GM18508 (cell line): ENCODE data around the gene AP2S1.
"Not testable (repeated sequence)": the region's sequence is repeated elsewhere in the genome, so short reads cannot be mapped to it uniquely, and the experiment has no call there.

ENCODE experiments used
- ATAC-seq: cut with Tn5 transposase; IDR thresholded peaks from one replicate; pipeline ENCODE4 v1.9.1; 2021; ENCODE audit warnings: moderate number of reproducible peaks; ENCODE audit not compliant: insufficient read depth, unreplicated experiment

Gene AP2S1

DNA sequence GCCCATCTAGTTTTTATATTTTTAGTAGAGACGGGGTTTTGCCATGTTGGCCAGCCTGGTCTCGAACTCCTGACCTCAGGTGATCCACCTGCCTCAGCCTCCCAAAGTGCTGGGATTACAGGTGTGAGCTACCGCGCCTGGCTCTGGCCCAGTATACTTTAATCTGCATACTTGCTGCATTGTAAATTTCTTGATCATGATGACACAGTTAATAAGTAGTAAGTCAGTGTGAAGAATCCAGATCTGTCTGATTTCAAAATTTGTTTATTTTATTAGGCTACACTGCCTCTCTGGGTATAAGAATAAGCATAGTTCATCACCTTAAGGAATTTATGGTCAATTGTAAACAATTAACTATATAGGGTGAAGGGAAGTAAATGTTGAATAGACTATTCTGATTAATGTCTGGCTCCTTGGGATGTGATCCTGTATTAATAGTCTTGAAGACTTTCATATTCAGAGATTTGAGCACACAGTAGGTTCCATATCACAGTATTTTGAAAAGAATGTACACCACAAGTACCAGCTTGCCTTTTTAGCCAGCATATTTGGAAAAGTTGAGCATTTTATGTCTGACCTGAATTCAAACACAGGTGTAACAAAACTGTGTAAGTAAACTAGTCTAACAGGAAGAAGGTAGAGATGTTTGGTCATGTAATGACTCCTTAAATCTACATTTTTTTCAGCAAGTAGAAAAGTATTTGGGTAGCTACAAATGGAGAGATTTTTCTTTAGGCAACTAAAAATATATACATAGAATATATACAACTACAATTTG is 17.6 kb upstream of the AP2S1 start:
- no peak for ATAC-seq

DNA sequence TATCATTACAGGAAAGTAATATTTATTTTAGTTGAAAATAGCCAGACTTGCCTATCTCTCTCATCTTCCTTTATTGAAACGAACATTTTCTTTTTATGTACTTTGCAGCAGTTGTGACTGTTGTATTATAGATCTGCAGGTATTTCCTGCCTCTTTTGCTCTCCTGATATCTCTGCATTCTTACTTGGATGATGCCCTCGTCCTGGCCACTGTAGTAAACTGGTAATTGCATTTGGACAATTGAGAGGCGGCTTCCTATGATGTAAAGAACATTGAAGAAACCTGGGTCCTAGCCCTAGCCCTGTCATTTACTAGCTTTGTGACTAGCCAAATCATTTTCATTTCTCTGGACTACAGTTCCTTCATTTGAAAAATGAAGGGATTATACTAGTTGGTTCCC is 16.5 kb upstream of the AP2S1 start:
- no peak for ATAC-seq

DNA sequence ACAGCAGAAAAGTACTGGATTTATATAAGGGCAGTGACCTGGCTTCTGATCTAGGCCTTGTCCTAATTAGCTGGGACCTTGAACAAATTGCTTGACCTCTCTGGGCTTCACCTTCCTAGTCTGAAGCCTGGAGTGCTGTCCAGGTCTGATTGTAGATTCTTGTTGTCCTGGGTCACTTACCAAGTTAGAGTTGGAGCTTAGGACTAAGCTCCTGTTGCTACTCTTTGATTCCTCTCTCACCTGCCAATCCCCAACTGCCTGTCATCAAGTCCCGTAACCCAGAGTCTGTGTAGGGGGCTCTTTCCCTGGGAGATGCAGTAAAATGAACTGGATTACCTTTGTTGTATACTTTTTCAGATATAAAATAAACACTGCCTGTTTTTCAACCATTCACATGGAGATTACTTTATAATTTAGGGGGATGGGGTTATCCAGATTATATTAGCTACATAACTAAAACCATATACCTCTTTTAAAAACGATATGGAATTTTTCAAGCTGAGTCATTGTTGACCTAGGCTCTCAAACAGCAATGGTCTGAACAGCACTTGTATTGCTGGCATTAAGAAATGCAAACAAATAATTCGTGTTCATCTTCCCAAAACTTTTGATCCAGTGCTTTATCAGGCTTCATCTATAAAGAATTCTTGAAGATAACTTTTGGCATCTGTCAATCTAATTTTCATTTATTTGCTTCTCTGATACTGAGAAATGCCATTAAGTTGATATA is 15.9 kb upstream of the AP2S1 start:
- no peak for ATAC-seq

DNA sequence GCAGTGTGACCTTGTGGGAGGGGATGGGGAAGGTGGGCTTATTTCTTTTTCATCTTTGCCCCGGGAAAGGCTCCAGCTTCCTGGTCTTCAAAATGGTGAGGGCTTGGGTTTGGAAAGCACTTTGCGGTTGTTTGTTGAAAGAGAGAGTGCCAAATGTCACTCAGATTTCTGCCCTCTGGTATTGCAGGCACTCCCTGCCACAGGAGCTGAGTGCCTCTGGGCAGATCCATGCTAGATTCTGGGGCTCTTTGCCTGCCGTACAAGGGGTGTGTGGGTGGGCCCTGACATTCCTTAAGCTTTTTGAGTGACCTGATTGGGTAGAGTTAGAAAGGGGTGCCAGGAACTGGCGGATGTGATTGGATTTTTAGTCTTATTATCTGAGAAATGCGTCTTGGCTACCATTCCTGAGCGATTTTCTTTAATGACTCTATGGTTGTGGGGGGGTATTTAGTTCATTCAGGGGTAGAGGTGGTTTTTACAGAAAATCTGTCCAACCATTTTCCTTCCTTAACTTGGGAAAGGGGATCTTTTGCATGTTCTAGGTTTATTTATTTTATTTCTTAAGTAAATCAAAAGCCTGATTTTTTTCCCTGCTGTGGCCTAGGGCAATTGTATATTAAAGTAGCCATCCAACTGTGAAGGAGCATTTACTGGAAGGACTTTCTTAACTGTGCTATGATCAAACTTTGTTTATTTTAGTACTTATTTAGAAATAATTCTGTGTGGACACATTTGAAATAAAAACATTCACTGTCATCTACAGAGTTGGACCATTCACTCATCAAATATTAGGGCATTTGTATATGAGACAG is 13.4 kb upstream of the AP2S1 start:
- ATAC-seq: no peak

DNA sequence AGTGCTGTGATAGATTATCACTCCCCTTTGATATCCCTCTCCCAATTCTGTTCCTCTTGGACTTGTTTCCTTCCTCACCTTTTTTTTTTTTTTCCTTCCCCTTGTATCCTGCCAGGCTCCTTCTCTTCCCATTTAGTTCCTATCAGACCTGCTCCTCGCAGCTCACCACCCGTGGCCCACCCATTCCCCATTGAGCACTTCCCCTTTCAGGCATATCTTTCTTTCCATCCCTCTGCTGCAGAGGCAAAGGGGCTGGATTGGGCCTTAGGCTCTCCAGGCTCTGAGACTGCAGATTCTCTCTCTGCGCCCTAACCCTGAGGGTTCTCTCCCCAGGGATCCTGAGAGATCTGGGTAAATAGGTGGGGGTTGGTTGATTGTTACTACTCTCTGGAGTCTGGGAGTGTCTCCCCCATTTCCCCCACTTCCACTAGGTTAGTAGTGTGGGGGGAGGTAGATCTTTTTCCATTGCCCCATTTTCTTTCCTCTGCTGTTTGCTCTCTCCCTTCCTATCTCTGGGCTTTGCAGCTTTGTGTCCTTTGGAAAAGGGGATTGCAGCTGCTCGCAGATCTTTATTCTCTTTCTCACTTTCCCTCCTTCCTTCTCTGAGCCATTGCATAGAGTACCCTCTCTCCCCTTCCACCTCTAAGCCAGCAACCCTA is 12.5 kb upstream of the AP2S1 start:
- ATAC-seq: no peak

DNA sequence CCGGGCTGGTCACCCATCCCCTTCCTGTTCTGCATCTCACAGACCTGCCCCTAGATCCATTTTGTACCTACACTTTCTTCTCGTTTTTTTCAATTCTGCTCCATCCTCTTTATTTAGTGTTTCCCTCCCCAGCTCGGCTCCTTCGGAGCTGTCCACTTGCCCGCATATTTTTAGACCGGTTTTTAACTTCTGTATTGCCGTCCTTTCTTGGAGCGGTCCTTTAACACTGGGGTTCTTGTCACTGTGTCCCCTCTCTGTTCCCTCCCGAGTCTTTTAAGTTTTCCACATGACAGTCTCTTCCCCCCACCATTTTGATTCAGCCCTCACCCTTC is 11.8 kb upstream of the AP2S1 start:
- no peak for ATAC-seq

DNA sequence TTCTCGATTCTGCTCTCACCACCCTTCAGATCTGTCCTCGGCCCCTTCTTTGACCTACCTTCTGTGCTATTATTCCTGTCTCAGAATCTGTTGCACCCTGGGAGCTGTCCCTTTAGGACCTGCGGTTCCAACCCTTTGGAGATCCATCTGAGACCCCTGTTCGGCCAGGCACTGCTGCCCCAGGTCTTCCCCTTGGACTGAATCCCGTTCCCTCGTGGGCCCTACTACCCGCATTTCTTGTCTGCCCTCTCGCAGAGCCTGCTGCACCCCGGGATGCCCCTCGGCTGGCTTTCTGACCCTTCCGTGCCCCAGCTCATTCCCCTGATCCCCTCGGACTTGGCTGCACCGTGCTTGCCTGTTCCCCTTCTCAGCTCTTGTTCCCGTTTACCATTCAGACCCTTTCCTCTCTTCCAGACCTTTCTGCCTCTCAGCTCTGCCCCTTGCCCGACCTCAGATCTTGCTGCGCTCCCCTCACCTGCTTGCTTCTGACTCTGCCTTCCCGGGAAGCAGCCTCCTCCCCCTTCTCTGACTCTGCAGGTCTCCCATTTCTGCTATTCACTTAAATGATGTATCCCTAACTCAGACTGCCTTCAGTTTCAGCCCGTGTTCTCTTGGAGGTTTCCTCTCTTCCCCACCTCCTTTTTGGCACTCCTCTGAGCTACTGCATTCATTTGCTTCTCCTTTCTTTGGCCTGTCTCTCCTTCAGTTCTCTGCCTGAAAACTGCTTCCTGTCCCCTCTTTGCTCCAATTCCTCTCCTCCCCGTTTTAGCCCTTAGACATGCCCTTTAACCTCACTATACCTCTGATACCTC is 11.3 kb upstream of the AP2S1 start:
- no peak for ATAC-seq

DNA sequence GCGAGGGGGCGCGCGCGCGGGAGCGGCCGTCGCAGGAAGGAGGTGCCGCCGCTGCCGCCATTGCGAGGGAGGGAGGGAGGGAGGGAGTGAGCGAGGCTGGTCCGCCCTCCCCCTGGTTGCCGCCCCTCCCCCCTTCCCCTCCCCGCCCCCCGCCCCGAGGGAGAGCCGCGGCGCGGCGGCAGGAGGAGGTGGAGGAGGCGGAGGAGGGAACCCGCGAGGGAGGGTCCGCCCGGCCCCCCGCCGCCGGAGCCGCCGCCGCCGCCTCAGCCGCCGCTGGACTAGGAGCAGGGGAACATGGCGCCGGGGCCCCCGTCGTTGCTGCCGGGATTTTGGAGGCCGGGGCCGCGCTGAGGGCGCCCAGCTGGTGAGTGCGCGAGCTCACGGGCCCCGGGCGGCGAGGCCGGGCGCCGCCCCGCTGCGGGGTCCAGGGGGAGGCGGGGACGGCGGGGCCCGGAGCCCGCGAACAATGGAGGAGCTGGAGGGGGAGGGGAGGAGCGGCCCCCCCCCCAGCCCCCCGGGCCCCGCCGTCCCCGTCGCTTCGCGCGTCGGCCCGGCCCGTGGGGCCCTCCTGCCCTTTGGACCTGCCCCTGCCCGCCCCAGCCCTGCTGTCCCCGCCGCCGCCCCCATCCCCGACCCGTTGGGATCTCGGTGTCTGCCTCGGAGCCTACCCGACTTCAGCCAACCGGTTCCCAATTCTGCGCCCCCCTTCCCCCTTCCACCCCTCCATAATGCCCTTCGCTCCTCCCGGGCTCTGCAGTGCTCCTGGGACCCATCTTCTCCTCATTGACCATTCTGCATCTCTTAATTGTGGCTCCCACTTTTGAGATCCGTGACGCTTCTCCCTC is 10.4 kb upstream of the AP2S1 start, which contains the start of gene ARHGAP35:
ARHGAP35 (plus strand) TSS at position 152 of the 845 bp plus-strand sequence. CDS start 57,679 bp downstream, outside the sequence.
- no peak for ATAC-seq

DNA sequence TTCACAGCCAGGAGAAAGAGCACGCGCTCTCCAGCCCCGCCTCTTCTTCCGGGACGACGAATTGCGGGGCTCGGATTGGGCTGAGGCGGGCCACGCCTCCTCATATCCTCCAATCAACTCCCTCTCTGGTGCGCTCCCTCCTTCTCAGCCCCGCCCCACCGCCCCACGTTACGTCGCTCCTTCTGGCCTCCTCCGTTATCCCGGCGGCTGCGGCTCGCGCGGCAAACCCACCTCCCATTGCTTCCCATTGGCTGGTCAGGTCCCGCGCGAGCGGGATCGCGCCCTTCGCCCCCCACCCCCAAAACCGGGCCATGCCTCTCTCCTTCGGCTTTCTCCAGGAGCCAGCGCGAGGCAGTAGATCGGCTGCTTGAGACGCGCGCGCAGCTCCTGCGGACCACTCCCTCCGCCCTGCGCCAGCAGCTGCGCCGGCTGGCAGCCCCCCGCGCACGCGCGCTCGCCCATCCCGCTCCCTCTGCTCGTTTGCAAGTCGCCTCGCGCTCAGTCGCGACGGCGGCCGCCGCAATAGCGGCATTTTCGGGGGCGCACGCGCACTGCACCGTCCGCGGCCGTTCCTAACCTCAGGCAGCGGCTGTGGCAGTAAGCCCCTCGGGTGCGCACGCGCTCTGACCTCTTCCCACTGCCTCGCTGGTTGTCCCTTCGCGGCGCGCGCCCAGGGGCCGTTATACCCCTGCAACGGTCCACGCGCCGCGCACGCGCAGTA is 9.6 kb upstream of the AP2S1 start:
- no peak for ATAC-seq

DNA sequence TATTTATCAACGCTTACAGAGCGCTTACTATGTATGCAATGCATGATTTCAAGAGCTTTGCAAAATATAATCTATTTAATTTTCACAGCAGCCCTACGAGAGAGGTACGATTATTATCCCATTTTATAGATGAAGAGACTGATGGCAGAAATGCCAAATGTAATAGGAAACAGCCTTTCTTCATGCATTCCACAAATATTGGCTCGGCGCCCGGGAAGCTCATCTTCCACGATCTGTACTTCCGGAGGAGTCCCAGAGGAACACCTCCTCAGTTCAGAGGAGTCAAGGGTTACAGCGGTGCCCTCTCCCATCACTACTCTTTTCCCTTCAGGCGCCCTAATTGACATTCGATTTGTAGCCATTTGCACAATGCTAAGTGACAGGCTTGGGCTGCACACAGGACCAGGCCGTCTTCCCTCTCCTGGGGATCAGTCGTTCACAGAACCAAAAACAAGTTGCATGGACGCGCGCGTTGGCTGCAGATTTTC is 9.0 kb upstream of the AP2S1 start:
- no peak for ATAC-seq

DNA sequence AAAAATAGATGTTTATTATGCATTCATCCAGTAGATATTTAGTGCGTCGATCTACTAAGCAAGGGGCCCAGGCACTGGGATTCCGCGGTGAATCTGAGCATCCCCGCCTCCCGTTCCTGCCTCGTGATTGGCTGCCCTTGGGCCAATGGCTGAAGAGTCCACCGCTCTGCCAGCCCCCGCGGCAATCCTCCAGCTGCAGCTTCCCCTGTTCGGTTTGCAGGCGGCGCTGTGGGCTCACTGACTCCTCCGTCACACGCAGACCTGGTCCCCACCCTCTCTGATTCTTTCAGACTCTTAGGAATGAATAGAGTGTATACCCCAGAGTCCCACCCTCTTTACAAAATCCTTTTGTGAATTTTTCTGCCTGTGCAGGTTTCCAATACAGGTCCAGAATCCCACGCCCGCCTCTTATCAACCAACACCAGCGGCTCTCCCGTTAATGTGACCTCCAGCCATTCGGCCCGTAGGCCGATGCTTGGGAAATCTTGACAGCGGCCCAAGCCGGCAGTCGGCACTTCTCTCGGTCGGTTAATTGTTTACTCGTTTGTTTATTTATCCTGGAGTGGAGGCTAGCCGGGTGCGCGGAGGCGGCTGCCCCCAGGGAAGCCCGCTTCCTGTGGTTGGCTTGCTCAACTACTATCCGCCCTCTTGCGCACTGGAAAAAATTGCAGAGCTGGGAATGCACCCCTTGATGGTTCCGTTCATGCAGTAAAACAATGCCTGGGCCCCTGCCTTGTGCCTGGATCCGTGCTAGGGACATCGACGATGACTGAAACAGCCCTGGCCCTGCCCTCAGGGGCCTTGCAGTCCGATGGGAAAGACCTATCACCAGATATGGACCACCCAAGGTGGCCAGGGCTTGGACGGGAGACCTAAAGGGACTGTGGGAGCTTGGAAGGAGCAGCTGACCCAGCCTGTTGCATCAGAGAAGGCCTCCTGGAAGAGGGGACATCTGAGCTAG is 5.7 kb upstream of the AP2S1 start:
- ATAC-seq: no peak

DNA sequence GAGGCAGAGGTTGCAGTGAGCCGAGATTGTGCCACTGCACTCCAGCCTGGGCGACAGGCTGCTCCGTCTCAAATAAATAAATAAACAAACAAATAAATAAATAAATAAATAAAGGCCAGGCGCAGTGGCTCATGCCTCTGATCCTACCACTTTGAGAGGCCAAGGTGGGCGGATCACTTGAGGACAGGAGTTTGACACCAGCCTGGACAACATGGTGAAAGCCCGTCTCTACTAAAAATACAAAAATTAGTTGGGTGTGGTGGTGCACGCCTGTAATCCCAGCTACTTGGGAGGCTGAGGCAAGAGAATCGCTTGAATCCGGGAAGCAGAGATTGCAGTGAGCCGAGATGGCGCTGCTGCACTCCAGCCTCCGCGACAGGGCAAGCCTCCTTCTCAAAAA is 4.1 kb upstream of the AP2S1 start:
- ATAC-seq: not testable (repeated sequence)

DNA sequence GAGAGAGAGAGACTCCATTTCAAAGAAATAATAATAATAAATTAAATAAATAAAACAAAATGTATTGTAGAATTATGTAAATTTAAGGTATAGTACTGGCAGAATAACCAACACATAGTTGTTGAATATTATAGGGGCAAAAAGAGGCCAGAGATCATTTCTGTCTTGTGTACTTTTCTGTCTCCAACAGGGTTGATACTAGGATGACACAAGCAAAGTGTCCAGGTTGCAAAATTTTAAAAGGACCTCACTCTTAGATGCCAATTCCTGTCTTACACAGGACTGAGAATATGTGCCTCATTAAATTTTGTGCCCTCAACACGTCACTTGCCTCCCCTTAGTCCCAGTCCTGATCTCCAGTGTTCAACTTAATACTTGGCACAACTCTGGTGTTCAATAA is 2.2 kb upstream of the AP2S1 start:
- ATAC-seq: no peak

DNA sequence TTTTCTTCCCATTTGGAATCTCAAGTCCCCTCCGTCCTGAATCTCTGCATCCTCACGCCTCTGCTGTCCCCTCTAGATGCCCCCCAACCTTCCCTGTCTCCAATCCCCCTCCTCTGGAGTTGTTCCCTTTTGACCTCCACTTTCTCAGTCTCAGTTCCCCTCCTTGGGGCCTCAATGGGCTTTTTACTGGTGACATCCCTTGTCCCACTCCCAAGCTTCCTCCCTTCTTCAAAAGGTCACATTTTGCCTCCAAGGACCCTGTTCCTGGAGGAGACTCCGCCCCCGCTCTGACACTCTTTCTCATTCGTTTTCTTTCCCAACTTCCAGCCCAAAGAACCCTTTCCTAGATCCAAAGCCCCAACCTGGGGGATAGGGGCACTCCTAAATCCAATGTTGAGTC is 1.0 kb downstream of the AP2S1 start:
- no peak for ATAC-seq

DNA sequence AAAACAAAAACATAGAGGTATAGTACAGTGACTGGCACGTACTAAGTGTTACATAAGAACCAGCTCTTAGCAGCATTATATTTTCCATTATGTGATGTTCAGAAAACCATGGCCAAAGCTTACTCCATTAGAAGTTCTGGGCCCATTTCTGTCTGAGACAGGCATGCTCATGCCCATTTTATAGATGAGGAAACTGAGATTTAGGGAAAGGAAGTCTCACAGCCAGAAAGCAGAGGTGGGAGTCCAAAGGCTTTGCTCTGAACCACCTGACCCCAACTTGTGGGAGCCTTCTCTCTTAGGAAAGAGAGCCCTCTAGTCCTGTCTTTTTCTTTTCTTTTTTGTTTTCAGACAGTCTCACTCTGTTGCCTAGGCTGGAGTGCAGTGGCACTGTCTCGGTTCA is 2.3 kb downstream of the AP2S1 start:
- ATAC-seq: no peak

DNA sequence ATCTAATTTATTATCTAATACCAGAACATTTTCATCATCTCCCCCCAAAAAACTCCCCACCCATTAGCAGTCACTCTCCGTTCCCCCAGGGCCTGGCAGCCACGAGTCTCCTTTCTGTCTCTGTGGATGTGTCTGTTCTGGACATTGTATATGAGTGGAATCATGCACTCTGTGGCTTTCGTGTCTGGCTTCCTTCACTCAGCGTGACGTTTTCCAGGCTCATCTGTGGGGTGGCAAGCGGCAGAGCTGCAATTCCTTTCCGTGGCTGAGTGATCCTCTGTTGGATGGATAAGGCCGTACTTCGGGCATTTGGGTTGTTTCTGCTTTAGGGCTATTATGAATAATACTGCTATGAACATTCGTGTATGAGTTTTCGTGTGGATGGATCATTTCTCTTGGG is 3.1 kb downstream of the AP2S1 start:
- ATAC-seq: no peak

DNA sequence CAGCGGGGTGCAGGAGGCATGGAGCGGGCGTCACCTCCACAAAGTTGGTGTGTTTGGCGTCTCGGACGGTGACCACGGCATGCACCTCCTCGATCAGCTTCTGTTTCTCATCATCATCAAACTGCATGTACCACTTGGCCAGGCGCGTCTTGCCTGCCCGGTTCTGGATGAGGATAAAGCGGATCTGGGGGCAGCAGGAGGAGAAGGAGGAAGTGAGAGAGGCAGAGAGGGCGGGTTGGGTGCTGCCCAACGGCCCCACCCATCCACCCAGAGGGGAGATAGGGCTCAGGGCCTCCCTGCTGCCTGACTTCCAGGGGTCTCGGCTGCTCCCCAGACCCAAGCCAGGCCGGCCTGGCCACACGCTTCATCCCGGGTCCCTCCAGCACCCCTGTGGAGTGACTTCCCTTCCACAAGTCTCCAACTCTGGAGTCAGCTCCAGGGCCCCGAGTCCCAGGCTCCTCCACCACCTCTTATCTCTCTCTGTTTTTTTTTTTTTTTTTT is 4.6 kb downstream of the AP2S1 start:
- no peak for ATAC-seq
